Measurements from ENCODE around the gene KANSL1.

- TF ChIP-seq CTCF (conservative IDR thresholded peaks at IDR 0.05) (no peak), ZFX (IDR thresholded peaks at IDR 0.05) (no peak)
Observed at GRCh38 chr17:46167267-46167666, 26.0 kb downstream of the KANSL1 start.
